Measurements from ENCODE around the gene ZNF669. TPM values are rescaled to one million over a fixed set of nuclear protein-coding genes. Genes with fewer than 3 reads are reported as not detected.
A peak's percentile ranks its signal among the peaks of the same experiment; 100 is the strongest.
"Not testable (repeated sequence)": the region's sequence is repeated elsewhere in the genome, so short reads cannot be mapped to it uniquely, and the experiment has no call there.

ZNF669 gene
- 10 to 100 TPM in 3 of 5 experiments, 1 to 10 TPM in 2; 7.9 to 15.8 (median 11.5) TPM for total RNA-seq
- 10 to 100 TPM; 15.9 to 22.6 TPM for polyA plus RNA-seq
- total RNA-seq, result 18.0 reads per million, percentile 48 among the genes with 10 or more reads in this experiment

GRCh38 chr1:247103859-247104591, at the start of gene ZNF669:
ZNF669 (minus strand) TSS chr1:247104356; CDS start chr1:247104199, 157 bp downstream.
- CTCF ChIA-PET, result no interaction called here
- peaks cover 19 to 29% (median 20%) of the 10 kb centered on the region in 3 experiments for H3K36me3 ChIP-seq (ENCODE audit: control insufficient read depth in 2 of 3, insufficient read depth in 3 of 3, low read length in 3 of 3)
- ATAC-seq (peak; percentile 99), DNase-seq (peak; percentile 84 to 91 (median 89))
- peaks cover 3 to 55% (median 34%) of the 10 kb centered on the region in 11 donors for H3K9me3 Mint-ChIP-seq
- intact Hi-C loops (cut with micrococcal nuclease), result loop anchor here (1.0 to 10.0 kb wide), 8 partner anchors 26 to 599 kb away; partner anchors contain the start of genes CNST (in 2 of the 2), TFB2M (in 2 of the 2), ZNF496 (in 2 of the 2) and ZNF670 (in 2 of the 2)
- peak within 1 kb of the TSS; percentile 96 for H3K4me3 ChIP-seq (ENCODE audit: low read length)
- H3K4me1 ChIP-seq (ENCODE audit: control insufficient read depth in 2 of 2, insufficient read depth in 2 of 2, low read length in 2 of 2), result peaks cover 3 to 4% of the 10 kb centered on the region in 2 donors
- H3K27ac Mint-ChIP-seq, result peak within 1 kb of the TSS; percentile 70 to 93 (median 81)
- peak within 1 kb of the TSS; percentile 82 for H3K27ac ChIP-seq (ENCODE audit: low read depth, low read length)
- H3K27me3 Mint-ChIP-seq, result peaks cover 15 to 25% (median 21%) of the 10 kb centered on the region in 5 donors
- H3K27me3 ChIP-seq (ENCODE audit: control insufficient read depth in 2 of 2, insufficient read depth in 2 of 2, low read length in 2 of 2), result no peaks in the 10 kb centered on the region
- peaks cover 0 to 34% (median 19%) of the 10 kb centered on the region in 3 experiments for H3K9me3 ChIP-seq (ENCODE audit: control insufficient read depth in 2 of 3, low read length in 3 of 3)
- peak within 1 kb of the TSS; percentile 83 to 93 (median 91) for H3K4me3 Mint-ChIP-seq
- POLR2A ChIA-PET, result interaction anchor here (1.0 to 2.2 kb wide), 6 partner anchors 11 to 227 kb away, joined by 3 to 11 read pairs (median 4); partner anchors contain the start of genes AHCTF1 and ZNF670
- H3K36me3 Mint-ChIP-seq, result peaks cover 19 to 46% (median 33%) of the 10 kb centered on the region in 5 donors
- H3K4me1 Mint-ChIP-seq, result peaks cover 6 to 24% (median 16%) of the 10 kb centered on the region in 7 donors

GRCh38 chr1:247147781-247148180, 43.6 kb upstream of the ZNF669 start:
- Histone ChIP-seq H3K27ac (ENCODE audit: low read depth, low read length) (no peak overlapping the region), H3K4me3 (ENCODE audit: low read length) (no peak overlapping the region), H3K9me3 (ENCODE audit: control insufficient read depth in 2 of 3, low read length in 3 of 3) (peaks cover 14 to 85% (median 25%) of the 10 kb centered on the region in 3 experiments), H3K36me3 (ENCODE audit: control insufficient read depth in 2 of 3, insufficient read depth in 3 of 3, low read length in 3 of 3) (peaks cover 0 to 4% (median 0%) of the 10 kb centered on the region in 3 experiments), H3K27me3 (ENCODE audit: control insufficient read depth in 2 of 2, insufficient read depth in 2 of 2, low read length in 2 of 2) (no peaks in the 10 kb centered on the region), H3K4me1 (ENCODE audit: control insufficient read depth in 2 of 2, insufficient read depth in 2 of 2, low read length in 2 of 2) (no peaks in the 10 kb centered on the region)
- CTCF ChIA-PET, result no interaction called here
- peaks cover 20 to 94% (median 71%) of the 10 kb centered on the region in 11 donors for H3K9me3 Mint-ChIP-seq
- no peak overlapping the region for H3K27ac Mint-ChIP-seq
- ATAC-seq, result no peak
- POLR2A ChIA-PET, result no interaction called here
- no peak for DNase-seq
- intact Hi-C loops (cut with micrococcal nuclease), result no loop called here
- peaks cover 31 to 64% (median 60%) of the 10 kb centered on the region in 5 donors for H3K36me3 Mint-ChIP-seq
- peaks cover 0 to 3% (median 0%) of the 10 kb centered on the region in 7 donors for H3K4me1 Mint-ChIP-seq
- no peak overlapping the region for H3K4me3 Mint-ChIP-seq
- H3K27me3 Mint-ChIP-seq, result no peaks in the 10 kb centered on the region

- H3K27me3 Mint-ChIP-seq; POLR2A ChIA-PET; H3K4me3 Mint-ChIP-seq; DNase-seq; H3K27ac ChIP-seq (ENCODE audit: low read depth, low read length); H3K4me1 ChIP-seq (ENCODE audit: control insufficient read depth in 2 of 2, insufficient read depth in 2 of 2, low read length in 2 of 2); H3K27me3 ChIP-seq (ENCODE audit: control insufficient read depth in 2 of 2, insufficient read depth in 2 of 2, low read length in 2 of 2); intact Hi-C loops (cut with micrococcal nuclease); H3K36me3 ChIP-seq (ENCODE audit: control insufficient read depth in 2 of 3, insufficient read depth in 3 of 3, low read length in 3 of 3); ATAC-seq; H3K4me3 ChIP-seq (ENCODE audit: low read length); H3K27ac Mint-ChIP-seq; H3K4me1 Mint-ChIP-seq: not testable (repeated sequence)
- peaks cover 35 to 64% (median 58%) of the 10 kb centered on the region in 5 donors for H3K36me3 Mint-ChIP-seq
- CTCF ChIA-PET, result interaction anchor here (0.6 kb wide), 1 partner anchor 341 kb away, joined by 3 read pairs; no protein-coding TSS in a partner anchor
- H3K9me3 ChIP-seq (ENCODE audit: control insufficient read depth in 2 of 3, low read length in 3 of 3), result peaks cover 14 to 83% (median 25%) of the 10 kb centered on the region in 3 experiments
- H3K9me3 Mint-ChIP-seq, result peaks cover 22 to 95% (median 72%) of the 10 kb centered on the region in 11 donors
Observed at GRCh38 chr1:247147120-247147519, 43.0 kb upstream of the ZNF669 start.

- Mint-ChIP-seq H3K36me3 (peaks cover 35 to 66% (median 61%) of the 10 kb centered on the region in 5 donors), H3K9me3 (peaks cover 22 to 96% (median 71%) of the 10 kb centered on the region in 11 donors), H3K4me3 (no peak overlapping the region)
Observed at GRCh38 chr1:247146671-247147070, 42.5 kb upstream of the ZNF669 start.

GRCh38 chr1:247145279-247145678, 41.1 kb upstream of the ZNF669 start:
- CTCF ChIA-PET, result no interaction called here
- Histone ChIP-seq H3K4me1 (ENCODE audit: control insufficient read depth in 2 of 2, insufficient read depth in 2 of 2, low read length in 2 of 2) (no peaks in the 10 kb centered on the region), H3K4me3 (ENCODE audit: low read length) (no peak overlapping the region), H3K27me3 (ENCODE audit: control insufficient read depth in 2 of 2, insufficient read depth in 2 of 2, low read length in 2 of 2) (no peaks in the 10 kb centered on the region), H3K27ac (ENCODE audit: low read depth, low read length) (no peak overlapping the region), H3K9me3 (ENCODE audit: control insufficient read depth in 2 of 3, low read length in 3 of 3) (peaks cover 14 to 90% (median 31%) of the 10 kb centered on the region in 3 experiments), H3K36me3 (ENCODE audit: control insufficient read depth in 2 of 3, insufficient read depth in 3 of 3, low read length in 3 of 3) (peaks cover 0 to 17% (median 0%) of the 10 kb centered on the region in 3 experiments)
- no peak for DNase-seq
- Mint-ChIP-seq H3K9me3 (peaks cover 22 to 97% (median 63%) of the 10 kb centered on the region in 11 donors), H3K36me3 (peaks cover 30 to 68% (median 65%) of the 10 kb centered on the region in 5 donors), H3K27me3 (no peaks in the 10 kb centered on the region), H3K27ac (no peak overlapping the region), H3K4me3 (no peak overlapping the region), H3K4me1 (peaks cover 0 to 3% (median 0%) of the 10 kb centered on the region in 7 donors)
- no peak for ATAC-seq
- intact Hi-C loops (cut with micrococcal nuclease), result no loop called here
- POLR2A ChIA-PET, result no interaction called here

More at GRCh38 chr1:247146671-247147070, 42.5 kb upstream of the ZNF669 start:
- H3K36me3 ChIP-seq (ENCODE audit: control insufficient read depth in 2 of 3, insufficient read depth in 3 of 3, low read length in 3 of 3), result peaks cover 0 to 9% (median 0%) of the 10 kb centered on the region in 3 experiments
- no peak overlapping the region for H3K27ac ChIP-seq (ENCODE audit: low read depth, low read length)
- DNase-seq, result no peak
- ChIA-PET POLR2A (no interaction called here), CTCF (interaction anchor here (0.6 kb wide), 1 partner anchor 342 kb away, joined by 3 read pairs; no protein-coding TSS in a partner anchor)
- intact Hi-C loops (cut with micrococcal nuclease), result no loop called here
- H3K27me3 ChIP-seq (ENCODE audit: control insufficient read depth in 2 of 2, insufficient read depth in 2 of 2, low read length in 2 of 2), result no peaks in the 10 kb centered on the region
- H3K27ac Mint-ChIP-seq, result no peak overlapping the region
- H3K4me3 ChIP-seq (ENCODE audit: low read length), result no peak overlapping the region
- no peak for ATAC-seq
- H3K9me3 ChIP-seq (ENCODE audit: control insufficient read depth in 2 of 3, low read length in 3 of 3), result peaks cover 14 to 85% (median 25%) of the 10 kb centered on the region in 3 experiments
- no peaks in the 10 kb centered on the region for H3K27me3 Mint-ChIP-seq
- H3K4me1 Mint-ChIP-seq, result peaks cover 0 to 3% (median 0%) of the 10 kb centered on the region in 7 donors
- H3K4me1 ChIP-seq (ENCODE audit: control insufficient read depth in 2 of 2, insufficient read depth in 2 of 2, low read length in 2 of 2), result no peaks in the 10 kb centered on the region

- H3K27me3 ChIP-seq (ENCODE audit: control insufficient read depth in 2 of 2, insufficient read depth in 2 of 2, low read length in 2 of 2); H3K4me3 Mint-ChIP-seq; H3K4me3 ChIP-seq (ENCODE audit: low read length); ATAC-seq; intact Hi-C loops (cut with micrococcal nuclease); DNase-seq; H3K4me1 ChIP-seq (ENCODE audit: control insufficient read depth in 2 of 2, insufficient read depth in 2 of 2, low read length in 2 of 2); H3K27ac ChIP-seq (ENCODE audit: low read depth, low read length); CTCF ChIA-PET; H3K27ac Mint-ChIP-seq; POLR2A ChIA-PET; H3K27me3 Mint-ChIP-seq; H3K4me1 Mint-ChIP-seq: not testable (repeated sequence)
- Histone ChIP-seq H3K9me3 (ENCODE audit: control insufficient read depth in 2 of 3, low read length in 3 of 3) (peaks cover 0 to 87% (median 30%) of the 10 kb centered on the region in 3 experiments), H3K36me3 (ENCODE audit: control insufficient read depth in 2 of 3, insufficient read depth in 3 of 3, low read length in 3 of 3) (peaks cover 0 to 13% (median 0%) of the 10 kb centered on the region in 3 experiments)
- H3K9me3 Mint-ChIP-seq, result peaks cover 31 to 99% (median 66%) of the 10 kb centered on the region in 11 donors
- H3K36me3 Mint-ChIP-seq, result peaks cover 42 to 67% (median 58%) of the 10 kb centered on the region in 5 donors
Observed at GRCh38 chr1:247139557-247139956, 35.4 kb upstream of the ZNF669 start.
